Testis (tissue), 3 donors: Measurements from ENCODE around the gene ZNF778. TPM values are rescaled to one million over a fixed set of nuclear protein-coding genes. Genes with fewer than 3 reads are reported as not detected.
A peak's percentile ranks its signal among the peaks of the same experiment; 100 is the strongest.
"Not testable (repeated sequence)": the region's sequence is repeated elsewhere in the genome, so short reads cannot be mapped to it uniquely, and the experiment has no call there.

Source experiments
- DNase-seq: peaks from one replicate; pipeline ENCODE4 v3.0.0-alpha.2; 2019
- H3K27ac ChIP-seq, 2 donors: fragments of 200-600 bp; sonication (generic); one replicate each; pipeline ENCODE4 v1.5.1; 2019
- H3K27me3 ChIP-seq: fragments of 200-600 bp; sonication (generic); one replicate; pipeline ENCODE4 v1.5.1; 2019
- H3K36me3 ChIP-seq: fragments of 200-600 bp; sonication (generic); one replicate; pipeline ENCODE4 v1.5.1; 2017; ENCODE audit warnings: low read depth; ENCODE audit errors: missing control alignments
- H3K4me1 ChIP-seq: fragments of 200-600 bp; sonication (generic); one replicate; pipeline ENCODE4 v1.5.1; 2019
- H3K4me3 ChIP-seq, 2 donors: fragments of 200-600 bp; sonication (generic); one replicate each; pipeline ENCODE4 v1.5.1; 2017 to 2019
- H3K9me3 ChIP-seq: fragments of 200-600 bp; sonication (generic); one replicate; pipeline ENCODE4 v1.5.1; 2017
- CTCF ChIP-seq, 3 experiments: fragments of 450-650 bp in 2 of 3; fragments of 200-600 bp in 1 of 3; sonication (generic) in 1 of 3; IDR thresholded peaks; one replicate each; pipeline ENCODE4 v1.5.1; 2016 to 2019; ENCODE audit warnings: antibody characterized with exemption in 3 of 3, mild to moderate bottlenecking in 2 of 3, moderate library complexity in 1 of 3
- POLR2A ChIP-seq: fragments of 450-650 bp; IDR thresholded peaks from one replicate; pipeline ENCODE4 v1.6.1; 2017; ENCODE audit warnings: antibody characterized with exemption, mild to moderate bottlenecking, moderate library complexity
- WGBS, 2 donors: methylation state at CpG; one replicate each; pipeline ENCODE4 v1.1.5; 2018; 5-methylcytosine and 5-hydroxymethylcytosine counted together
- intact Hi-C: fragments of 100-400 bp; cut with DNase I; formaldehyde crosslinking; loops from one replicate; pipeline ENCODE4 v1.15.1; 2023; ENCODE audit warnings: low total_unique reads
- polyA plus RNA-seq: library from polyadenylated mRNA; stranded (reverse); fragments of 350-450 nt; fragmentation: Illumina TruSeq; extraction: RNeasy Lipid Tissue Mini Kit (QIAGEN cat#74804); gene quantifications from one replicate; pipeline ENCODE4 v1.2.3, GENCODE V29; 2014; ENCODE audit warnings: low read depth, low replicate concordance; ENCODE audit not compliant: insufficient read depth
- total RNA-seq, 2 donors: library from RNA; depleted of rRNA; stranded (reverse); fragments of >200 nt; gene quantifications; one replicate each; pipeline ENCODE4 v1.2.3, GENCODE V29; 2016

ZNF778 gene
- total and polyA plus RNA-seq, 3 donors from 2014 or later: 21.0 to 32.9 (median 29.8) TPM

DNA sequence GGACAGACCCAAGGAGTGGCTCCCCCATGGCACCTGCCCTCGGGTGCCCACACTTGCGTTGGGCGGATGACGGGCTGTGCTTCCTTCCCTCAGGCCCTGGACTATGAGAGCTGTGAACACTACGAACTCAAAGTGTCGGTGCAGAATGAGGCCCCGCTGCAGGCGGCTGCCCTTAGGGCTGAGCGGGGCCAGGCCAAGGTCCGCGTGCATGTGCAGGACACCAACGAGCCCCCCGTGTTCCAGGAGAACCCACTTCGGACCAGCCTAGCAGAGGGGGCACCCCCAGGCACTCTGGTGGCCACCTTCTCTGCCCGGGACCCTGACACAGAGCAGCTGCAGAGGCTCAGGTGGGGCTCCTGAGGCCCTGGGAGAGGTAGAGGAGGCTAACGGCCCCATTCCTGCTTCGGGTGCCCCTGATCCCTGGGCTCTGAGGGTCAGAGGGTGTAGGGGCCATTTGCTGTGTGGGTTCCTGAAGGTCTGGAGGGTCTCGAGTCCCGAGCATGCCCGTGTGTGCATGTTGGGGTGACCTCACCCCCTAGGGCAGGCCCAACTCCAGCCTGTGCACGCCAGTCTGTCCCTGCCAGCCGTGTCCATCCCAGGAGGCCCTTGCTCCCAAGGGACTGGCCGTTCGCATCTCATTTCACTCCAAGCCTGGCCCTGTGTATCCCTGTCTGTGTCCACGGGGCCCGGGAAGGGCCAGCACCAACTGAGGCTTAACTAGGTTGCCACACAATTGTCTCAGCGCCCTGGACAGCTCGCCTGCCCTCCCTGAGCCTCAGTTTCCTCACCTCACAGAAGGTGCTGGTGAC, 27.1 kb upstream of the ZNF778 start:
- DNase-seq: no peak
- Histone ChIP-seq H3K4me1 (no peaks in the 10 kb centered on the region), H3K9me3 (no peaks in the 10 kb centered on the region), H3K4me3 (no peak overlapping the region), H3K27ac (no peak overlapping the region), H3K36me3 (no peaks in the 10 kb centered on the region), H3K27me3 (no peaks in the 10 kb centered on the region)
- WGBS, 2 donors: 76 to 79% methylated on average over 8 to 25 of the region's 28 CpGs
- TF ChIP-seq POLR2A: no peak
- TF ChIP-seq CTCF (IDR thresholded peaks at IDR 0.05): no peak
- intact Hi-C loops: no loop called here

- DNase-seq: no peak
These were observed 26.2 kb upstream of the ZNF778 start for GRCh38 chr16:89191033-89191900.

DNA sequence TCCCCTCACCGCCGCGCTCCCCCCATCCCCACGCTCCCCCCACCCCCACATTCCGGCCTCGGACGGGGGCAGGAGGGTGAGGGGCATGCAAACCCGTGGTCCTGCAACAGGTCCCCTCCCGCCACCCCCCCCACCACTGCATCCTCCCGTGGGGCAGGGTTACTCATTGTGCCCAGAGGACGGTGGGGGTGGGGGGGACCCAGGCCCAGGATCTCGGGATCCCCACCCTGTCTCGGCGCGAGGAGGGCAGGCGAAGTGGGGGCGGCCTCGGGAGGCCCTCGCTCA, 25.7 kb upstream of the ZNF778 start:
- H3K27ac ChIP-seq: no peak overlapping the region
- intact Hi-C loops: no loop called here
- H3K27me3 ChIP-seq: no peaks in the 10 kb centered on the region
- TF ChIP-seq CTCF (IDR thresholded peaks at IDR 0.05) (no peak), POLR2A (no peak)
- H3K4me1 ChIP-seq: no peaks in the 10 kb centered on the region
- peak overlapping the region; percentile 32 to 40 for H3K4me3 ChIP-seq
- no peaks in the 10 kb centered on the region for H3K36me3 ChIP-seq
- DNase-seq: no peak
- no peaks in the 10 kb centered on the region for H3K9me3 ChIP-seq
- 2% methylated on average over 17 of the region's 19 CpGs; no CpG with 5 or more reads in 1 of the 2 donors for WGBS, 2 donors

More at GRCh38 chr16:89191033-89191900, 26.2 kb upstream of the ZNF778 start:
- Histone ChIP-seq H3K4me3 (peak overlapping the region in 1 of 2 donors; percentile 40), H3K9me3 (no peaks in the 10 kb centered on the region), H3K36me3 (no peaks in the 10 kb centered on the region), H3K27ac (no peak overlapping the region), H3K27me3 (no peaks in the 10 kb centered on the region), H3K4me1 (no peaks in the 10 kb centered on the region)
- 30 to 56% methylated on average over 6 to 41 of the region's 44 CpGs for WGBS, 2 donors
- intact Hi-C loops: no loop called here
- no peak for TF ChIP-seq CTCF (IDR thresholded peaks at IDR 0.05)
- no peak for TF ChIP-seq POLR2A

GRCh38 chr16:89192186-89192955, 25.1 kb upstream of the ZNF778 start:
- H3K4me1 ChIP-seq, H3K36me3 ChIP-seq, intact Hi-C loops, H3K9me3 ChIP-seq, H3K27ac ChIP-seq, H3K27me3 ChIP-seq: not testable (repeated sequence)
- peak overlapping the region; percentile 32 to 40 for H3K4me3 ChIP-seq
- 2 to 7% methylated on average over 28 to 52 of the region's 63 CpGs for WGBS, 2 donors
- peak; percentile 42 for DNase-seq
